Measurements from ENCODE around the gene RNASEH2B.

The RNASEH2B gene

GRCh38 chr13:50950849-50951248, 41.3 kb downstream of the RNASEH2B start:
- H3K27ac ChIP-seq = no peak overlapping the region
- no peak for TF ChIP-seq CTCF (IDR thresholded peaks at IDR 0.05)
- TF ChIP-seq ZFX (IDR thresholded peaks at IDR 0.05; ENCODE audit: borderline replicate concordance) = no peak

- no peak for TF ChIP-seq CTCF (IDR thresholded peaks at IDR 0.05)
- no peak for TF ChIP-seq ZFX (IDR thresholded peaks at IDR 0.05; ENCODE audit: borderline replicate concordance)
- no peak overlapping the region for H3K27ac ChIP-seq
These were observed 41.8 kb downstream of the RNASEH2B start for GRCh38 chr13:50951366-50951765.

- H3K27ac ChIP-seq = no peak overlapping the region
- no peak for TF ChIP-seq CTCF (IDR thresholded peaks at IDR 0.05)
These were observed 45.6 kb downstream of the RNASEH2B start for GRCh38 chr13:50955241-50955640.

GRCh38 chr13:50955798-50956197, 46.2 kb downstream of the RNASEH2B start:
- H3K27ac ChIP-seq = no peak overlapping the region
- TF ChIP-seq CTCF (IDR thresholded peaks at IDR 0.05) (no peak), ZFX (IDR thresholded peaks at IDR 0.05; ENCODE audit: borderline replicate concordance) (no peak)

- no peak for TF ChIP-seq CTCF (IDR thresholded peaks at IDR 0.05)
- no peak for TF ChIP-seq ZFX (IDR thresholded peaks at IDR 0.05; ENCODE audit: borderline replicate concordance)
- no peak overlapping the region for H3K27ac ChIP-seq
These were observed 48.0 kb downstream of the RNASEH2B start for GRCh38 chr13:50957620-50958019.

- H3K27ac ChIP-seq = no peak overlapping the region
- TF ChIP-seq ZFX (IDR thresholded peaks at IDR 0.05; ENCODE audit: borderline replicate concordance) (no peak), CTCF (IDR thresholded peaks at IDR 0.05) (peak; percentile 16; the same call in 1 of the 2 replicates)
These were observed 60.1 kb downstream of the RNASEH2B start for GRCh38 chr13:50969691-50970090.

- TF ChIP-seq CTCF (IDR thresholded peaks at IDR 0.05) = no peak
- TF ChIP-seq ZFX (IDR thresholded peaks at IDR 0.05; ENCODE audit: borderline replicate concordance) = no peak
- H3K27ac ChIP-seq = no peak overlapping the region
These were observed 61.4 kb downstream of the RNASEH2B start for GRCh38 chr13:50970956-50971355.
